ENCODE measurements around the gene ACBD4. TPM values are rescaled to one million over a fixed set of nuclear protein-coding genes. Genes with fewer than 3 reads are reported as not detected.

The ACBD4 gene
- total and polyA plus RNA-seq, 10 of the 15 experiments (the other 5 are each of a cell fraction or from before 2014, with no cell fraction given) = 0.20 to 13.8 (median 6.9) TPM

DNA sequence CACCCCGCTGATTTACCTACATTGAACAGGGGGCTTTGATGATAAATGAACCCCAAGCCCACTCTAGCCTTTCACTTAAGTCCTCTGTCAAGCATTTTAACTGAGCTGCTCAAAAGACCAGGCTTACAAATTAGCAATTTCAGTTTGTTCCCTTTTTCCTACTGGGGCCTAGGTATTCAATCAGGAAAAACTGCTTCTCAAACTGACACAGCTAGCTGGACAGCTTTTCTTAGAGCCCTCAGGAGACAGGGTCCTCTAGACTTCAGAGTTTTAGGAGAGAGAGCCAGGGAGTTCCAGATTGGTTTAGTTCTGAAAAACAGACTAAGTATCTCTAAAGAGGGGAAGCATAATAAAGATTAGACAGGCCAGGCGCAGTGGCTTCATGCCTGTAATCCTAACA is 20.0 kb downstream of the ACBD4 start (continued):
- TF ChIP-seq BCL11A (IDR thresholded peaks at IDR 0.05; ENCODE audit: low read depth, low read length) = no peak
- no peak for TF ChIP-seq ZNF622 (IDR thresholded peaks at IDR 0.05)

GRCh38 chr17:45156242-45156641 is 20.8 kb downstream of the ACBD4 start:
- ChIA-PET POLR2A (interaction anchor here (0.6 to 1.2 kb wide), 2 partner anchors 12 to 20 kb away, joined by 3 to 6 read pairs; no protein-coding TSS in a partner anchor), RAD21 (ENCODE audit: unreplicated experiment) (no interaction called here), SMC1A (ENCODE audit: uncharacterized antibody, unreplicated experiment) (interaction anchor here (0.7 to 2.1 kb wide), 2 partner anchors 21 to 42 kb away, joined by 3 to 10 read pairs; partner anchors contain the start of gene ACBD4), CTCF (interaction anchor here (1.7 to 10.2 kb wide), 3 partner anchors 8 to 41 kb away, joined by 3 to 189 read pairs (median 30); partner anchors contain the start of gene ACBD4)
- TF ChIP-seq ZBTB4 (CRISPR knock-in tag; IDR thresholded peaks at IDR 0.05) (no peak), MEF2A (IDR thresholded peaks at IDR 0.05; ENCODE audit: insufficient read depth, low read depth, low read length) (peak; percentile 50; the same call in 1 of the 2 replicates), POU2F2 (IDR thresholded peaks at IDR 0.05; ENCODE audit: borderline replicate concordance, low read depth, low read length) (no peak), ZNF24 (IDR thresholded peaks at IDR 0.05) (peak; percentile 81), RUNX3 (IDR thresholded peaks at IDR 0.05; ENCODE audit: low read length) (peak; percentile 58), STAT3 (IDR thresholded peaks at IDR 0.05; ENCODE audit: low read depth, low read length) (no peak), ATF7 (IDR thresholded peaks at IDR 0.05; ENCODE audit: low read depth) (peak; percentile 65; the same call in 1 of the 2 replicates)
- DNase-seq (ENCODE audit: low read depth, low spot score) (no peak), FAIRE-seq (no peak), ATAC-seq (no peak; the same call in 2 of the 3 replicates)
- no peak overlapping the region for H2AFZ ChIP-seq (ENCODE audit: control insufficient read depth, low read depth, low read length)
- H3K4me1 ChIP-seq (ENCODE audit: control insufficient read depth, insufficient read depth, low read length) = peaks cover 5% of the 10 kb centered on the region
- H3K9me3 ChIP-seq (replicated peaks; ENCODE audit: control insufficient read depth, insufficient read depth, low read length) = no peaks in the 10 kb centered on the region
- 96% methylated on average over 3 of the region's 3 CpGs for WGBS (ENCODE audit: insufficient coverage, insufficient replicate concordance, low lambda C conversion rate, missing lambda C conversion rate)
- intact Hi-C loops (cut with micrococcal nuclease; ENCODE audit: unreplicated experiment) (no loop called here), in situ Hi-C loops (cut with MboI) (no loop called here)
- no peaks in the 10 kb centered on the region for H3K27me3 ChIP-seq (replicated peaks in 1 of 2; ENCODE audit: control insufficient read depth in 2 of 2, insufficient read depth in 2 of 2, low read length in 1 of 2)
- peaks cover 39% of the 10 kb centered on the region for H3K79me2 ChIP-seq (ENCODE audit: control insufficient read depth, insufficient read depth, low read length)
- no peaks in the 10 kb centered on the region for H3K36me3 ChIP-seq (ENCODE audit: control insufficient read depth in 2 of 2, insufficient read depth in 2 of 2, low read length in 1 of 2)
- no TSS peak for BruUV-seq (replicated peaks)
- no peaks in the 10 kb centered on the region; the same call in 1 of the 2 replicates for H4K20me1 ChIP-seq (ENCODE audit: control insufficient read depth, insufficient read depth)
- H3K9ac ChIP-seq (ENCODE audit: control insufficient read depth, insufficient read depth, low read length) = no peak overlapping the region
- H3K4me2 ChIP-seq (ENCODE audit: control insufficient read depth, insufficient read depth) = no peak overlapping the region
- no peak overlapping the region for H3K27ac ChIP-seq (ENCODE audit: control insufficient read depth, insufficient read depth)
- H3K4me3 ChIP-seq = no peak overlapping the region

All from GM12878 (cell line).